Sigmoid colon (tissue), 7 donors: Measurements from ENCODE around the gene STK32B. TPM values are rescaled to one million over a fixed set of nuclear protein-coding genes. Genes with fewer than 3 reads are reported as not detected.

Experiments
- DNase-seq: peaks from one replicate; pipeline ENCODE4 v3.0.0-alpha.2; 2019
- H3K27ac ChIP-seq, 4 donors: fragments of 200-600 bp; sonication (generic); one replicate each; pipeline ENCODE4 v1.5.1; 2016 to 2019; ENCODE audit warnings: mild to moderate bottlenecking in 1 of 4
- H3K27me3 ChIP-seq, 3 donors: fragments of 200-600 bp; sonication (generic); one replicate each; pipeline ENCODE4 v1.5.1; 2019; ENCODE audit warnings: mild to moderate bottlenecking in 1 of 3
- H3K36me3 ChIP-seq, 4 donors: fragments of 200-600 bp; sonication (generic); one replicate each; pipeline ENCODE4 v1.5.1; 2016 to 2019
- H3K4me1 ChIP-seq, 4 donors: fragments of 200-600 bp; sonication (generic); one replicate each; pipeline ENCODE4 v1.5.1; 2017 to 2019
- H3K4me3 ChIP-seq, 4 donors: fragments of 200-600 bp; sonication (generic); one replicate each; pipeline ENCODE4 v1.5.1; 2017 to 2019; ENCODE audit warnings: mild to moderate bottlenecking in 2 of 4, moderate library complexity in 1 of 4
- H3K9me3 ChIP-seq, 4 donors: fragments of 200-600 bp in 3 of 4; sonication (generic) in 3 of 4; one replicate each; pipeline versions ENCODE4 v1.5.1 to v1.6.1; 2013 to 2019
- CTCF ChIP-seq, 4 experiments: fragments of 450-650 bp in 3 of 4; fragments of 200-600 bp in 1 of 4; IDR thresholded peaks; one replicate each; pipeline ENCODE4 v1.5.1; 2016 to 2019; ENCODE audit warnings: antibody characterized with exemption in 4 of 4, mild to moderate bottlenecking in 3 of 4, moderate library complexity in 2 of 4
- EP300 ChIP-seq, 4 donors: sonication (generic); formaldehyde crosslinking; IDR thresholded peaks; one replicate each; pipeline ENCODE4 v1.6.1; 2017; ENCODE audit warnings: antibody characterized with exemption in 4 of 4
- POLR2A ChIP-seq, 2 donors: fragments of 450-650 bp; IDR thresholded peaks; one replicate each; pipeline ENCODE4 v1.6.1; 2016; ENCODE audit warnings: antibody characterized with exemption in 2 of 2, mild to moderate bottlenecking in 2 of 2, moderate library complexity in 2 of 2
- POLR2AphosphoS5 ChIP-seq, 4 donors: sonication (generic); formaldehyde crosslinking; IDR thresholded peaks; one replicate each; pipeline ENCODE4 v1.6.1; 2017; ENCODE audit warnings: antibody characterized with exemption in 4 of 4
- WGBS, 2 donors: extraction: QIAGEN DNeasy Blood & Tissue Kit; methylation state at CpG; one replicate each; pipeline ENCODE4 v1.1.7; 2013; 5-methylcytosine and 5-hydroxymethylcytosine counted together
- intact Hi-C: fragments of 100-400 bp; cut with DNase I; formaldehyde crosslinking; loops from one replicate; pipeline ENCODE4 v1.15.1; 2023
- polyA plus RNA-seq, 3 donors: library from polyadenylated mRNA; stranded (reverse); fragments of 200-250 nt; gene quantifications; one replicate each; pipeline ENCODE4 v1.2.3, GENCODE V29; 2013
- total RNA-seq, 4 donors: library from RNA; depleted of rRNA; stranded (reverse); fragments of >200 nt; gene quantifications; one replicate each; pipeline ENCODE4 v1.1.0, GENCODE V29; 2016
- donor health status: healthy with polysubstance abuse.
- donor health status: Bipolar disorder and iron deficiency.
- donor health status: healthy.

The STK32B gene
- total and polyA plus RNA-seq, 7 donors, result 0.23 to 3.9 (median 1.8) TPM

GRCh38 chr4:5361968-5362367 is 310.7 kb downstream of the STK32B start:
- no peak for DNase-seq
- H3K36me3 ChIP-seq, result no peaks in the 10 kb centered on the region
- TF ChIP-seq POLR2AphosphoS5 (IDR thresholded peaks at IDR 0.05) (no peak), EP300 (IDR thresholded peaks at IDR 0.05) (no peak), POLR2A (IDR thresholded peaks at IDR 0.05) (no peak), CTCF (IDR thresholded peaks at IDR 0.05) (no peak)
- WGBS, 2 donors, result 64 to 81% methylated on average over 5 of the region's 5 CpGs
- no peaks in the 10 kb centered on the region for H3K4me1 ChIP-seq
- no peak overlapping the region for H3K27ac ChIP-seq
- H3K27me3 ChIP-seq, result no peaks in the 10 kb centered on the region
- no peaks in the 10 kb centered on the region for H3K9me3 ChIP-seq
- intact Hi-C loops, result no loop called here
- no peak overlapping the region for H3K4me3 ChIP-seq

- Histone ChIP-seq H3K36me3 (no peaks in the 10 kb centered on the region), H3K4me1 (no peaks in the 10 kb centered on the region), H3K27me3 (no peaks in the 10 kb centered on the region), H3K27ac (no peak overlapping the region), H3K9me3 (no peaks in the 10 kb centered on the region), H3K4me3 (no peak overlapping the region)
- 87 to 92% methylated on average over 3 of the region's 3 CpGs for WGBS, 2 donors
- DNase-seq, result no peak
- intact Hi-C loops, result no loop called here
- TF ChIP-seq EP300 (IDR thresholded peaks at IDR 0.05), result no peak
- no peak for TF ChIP-seq POLR2AphosphoS5 (IDR thresholded peaks at IDR 0.05)
These were observed 313.1 kb downstream of the STK32B start for GRCh38 chr4:5364406-5364805.

GRCh38 chr4:5365071-5366008 is 314.1 kb downstream of the STK32B start:
- TF ChIP-seq EP300 (IDR thresholded peaks at IDR 0.05) (no peak), POLR2A (IDR thresholded peaks at IDR 0.05) (no peak), POLR2AphosphoS5 (IDR thresholded peaks at IDR 0.05) (no peak), CTCF (IDR thresholded peaks at IDR 0.05) (no peak)
- Histone ChIP-seq H3K27ac (no peak overlapping the region), H3K36me3 (no peaks in the 10 kb centered on the region), H3K4me1 (no peaks in the 10 kb centered on the region), H3K4me3 (no peak overlapping the region), H3K9me3 (no peaks in the 10 kb centered on the region), H3K27me3 (no peaks in the 10 kb centered on the region)
- DNase-seq, result no peak
- intact Hi-C loops, result no loop called here
- WGBS, 2 donors, result 17 to 59% methylated on average over 12 of the region's 12 CpGs

GRCh38 chr4:5366009-5366386 is 314.7 kb downstream of the STK32B start:
- H3K4me3 ChIP-seq, result no peak overlapping the region
- no peaks in the 10 kb centered on the region for H3K9me3 ChIP-seq
- TF ChIP-seq POLR2A (IDR thresholded peaks at IDR 0.05) (no peak), CTCF (IDR thresholded peaks at IDR 0.05) (no peak), POLR2AphosphoS5 (IDR thresholded peaks at IDR 0.05) (no peak)
- H3K27me3 ChIP-seq, result no peaks in the 10 kb centered on the region
- intact Hi-C loops, result no loop called here
- 31 to 70% methylated on average over 3 of the region's 3 CpGs for WGBS, 2 donors
- no peak overlapping the region for H3K27ac ChIP-seq
- H3K36me3 ChIP-seq, result no peaks in the 10 kb centered on the region
- no peak for DNase-seq
- H3K4me1 ChIP-seq, result no peaks in the 10 kb centered on the region

GRCh38 chr4:5366421-5366820 is 315.1 kb downstream of the STK32B start:
- whole genome bisulfite sequencing, 2 donors, result 67 to 84% methylated on average over 6 of the region's 6 CpGs
- no peak overlapping the region for H3K4me3 ChIP-seq
- no peak for TF ChIP-seq POLR2AphosphoS5 (IDR thresholded peaks at IDR 0.05)
- no peak for TF ChIP-seq POLR2A (IDR thresholded peaks at IDR 0.05)
- TF ChIP-seq EP300 (IDR thresholded peaks at IDR 0.05), result no peak
- no peak for TF ChIP-seq CTCF (IDR thresholded peaks at IDR 0.05)
- no peak for DNase-seq
- H3K4me1 ChIP-seq, result no peaks in the 10 kb centered on the region
- H3K9me3 ChIP-seq, result no peaks in the 10 kb centered on the region
- no peak overlapping the region for H3K27ac ChIP-seq
- intact Hi-C loops, result no loop called here
- no peaks in the 10 kb centered on the region for H3K36me3 ChIP-seq
- H3K27me3 ChIP-seq, result no peaks in the 10 kb centered on the region
